Gastrocnemius medialis (tissue), 4 donors: ENCODE measurements around the gene EGFR. TPM values are rescaled to one million over a fixed set of nuclear protein-coding genes. Genes with fewer than 3 reads are reported as not detected.

Experiments used
- ATAC-seq, 2 donors: fragments of 150-250 bp; one replicate each; pipeline ENCODE4 v1.9.1; 2016
- DNase-seq, 2 donors: peaks; one replicate each; pipeline ENCODE4 v3.0.0-alpha.2; 2019
- H3K27ac ChIP-seq, 4 donors: fragments of 200-600 bp; sonication (generic); 1 replicate in 1 of 4; 2 replicates in 3 of 4; pipeline ENCODE4 v1.5.1; 2016 to 2018; ENCODE audit warnings: mild to moderate bottlenecking in 2 of 4, moderate library complexity in 1 of 4
- H3K27me3 ChIP-seq, 3 donors: fragments of 200-600 bp; sonication (generic) in 2 of 3; 1 replicate in 1 of 3; 2 replicates in 2 of 3; pipeline versions ENCODE4 v1.5.1 to v1.6.0; 2016 to 2019; ENCODE audit warnings: mild to moderate bottlenecking in 1 of 3, moderate library complexity in 1 of 3
- H3K36me3 ChIP-seq, 2 donors: fragments of 200-600 bp; sonication (generic) in 1 of 2; one replicate each; pipeline ENCODE4 v1.5.1; 2017 to 2018
- H3K4me1 ChIP-seq, 2 donors: fragments of 200-600 bp; sonication (generic) in 1 of 2; one replicate each; pipeline ENCODE4 v1.5.1; 2016 to 2017; ENCODE audit warnings: mild to moderate bottlenecking in 2 of 2
- H3K4me3 ChIP-seq, 4 donors: fragments of 200-600 bp; sonication (generic) in 3 of 4; 1 replicate in 1 of 4; 2 replicates in 3 of 4; pipeline ENCODE4 v1.5.1; 2016 to 2019; ENCODE audit warnings: mild to moderate bottlenecking in 2 of 4
- H3K9me3 ChIP-seq, 3 donors: fragments of 200-600 bp; sonication (generic) in 2 of 3; 1 replicate in 1 of 3; 2 replicates in 2 of 3; pipeline ENCODE4 v1.5.1; 2016 to 2019
- POLR2A ChIP-seq, 2 donors: fragments of 450-650 bp; IDR thresholded peaks; one replicate each; pipeline ENCODE4 v1.6.1; 2017; ENCODE audit warnings: antibody characterized with exemption in 2 of 2, mild to moderate bottlenecking in 2 of 2, moderate library complexity in 2 of 2
- in situ Hi-C, 4 donors: fragments of 200-750 bp; cut with MboI; loops; one replicate each; pipeline versions ENCODE4 v1.15.0 to v1.8.0; 2017; ENCODE audit warnings: low sequenced_read_pairs in 4 of 4
- intact Hi-C: fragments of 100-400 bp; cut with DNase I; formaldehyde crosslinking; loops from one replicate; pipeline ENCODE4 v1.15.1; 2023; ENCODE audit warnings: low total_unique reads
- total RNA-seq, 4 donors: library from RNA; depleted of rRNA; stranded (reverse); fragments of >200 nt; gene quantifications; one replicate each; pipeline versions ENCODE4 v1.1.0 to v1.2.3, GENCODE V29; 2016
- TF ChIP-seq, protein P1 (sequence below), 5 experiments: fragments of 450-650 bp in 3 of 5; fragments of 200-600 bp in 2 of 5; sonication (generic) in 2 of 5; IDR thresholded peaks in 4 of 5; conservative IDR thresholded peaks in 1 of 5; 1 replicate in 4 of 5; 2 replicates in 1 of 5; pipeline ENCODE4 v1.5.1; 2016 to 2019; ENCODE audit warnings: antibody characterized with exemption in 5 of 5, mild to moderate bottlenecking in 3 of 5, moderate library complexity in 3 of 5

The EGFR gene
- total RNA-seq, 4 donors from 2014 or later: 28.0 to 34.8 (median 29.4) TPM

DNA sequence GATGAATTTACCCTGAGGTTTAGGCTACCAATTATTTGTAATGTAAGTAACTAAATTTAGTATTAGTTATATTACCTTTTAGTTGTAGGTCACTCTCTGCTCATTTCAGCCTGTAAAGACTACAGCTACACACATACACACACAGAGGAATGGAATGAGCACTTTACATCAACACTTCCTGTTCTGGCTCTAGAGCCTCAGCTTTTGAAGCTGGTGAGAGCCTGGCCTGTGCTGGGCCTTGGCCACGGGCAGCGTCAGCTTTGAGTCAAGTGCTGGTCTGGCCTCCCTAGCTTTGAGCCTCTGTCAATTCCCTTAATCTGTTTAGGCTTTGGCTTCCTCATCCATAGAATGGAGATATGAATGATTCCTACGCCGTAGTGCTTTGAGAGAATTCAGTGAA, 141.7 kb downstream of the EGFR start:
- no peak overlapping the region for H3K27ac ChIP-seq
- H3K27me3 ChIP-seq: no peaks in the 10 kb centered on the region
- in situ Hi-C loops (no loop called here), intact Hi-C loops (no loop called here)
- H3K9me3 ChIP-seq: no peaks in the 10 kb centered on the region
- H3K4me1 ChIP-seq: peaks cover 0 to 6% of the 10 kb centered on the region in 2 donors
- H3K4me3 ChIP-seq: no peak overlapping the region
- H3K36me3 ChIP-seq: peaks cover 3 to 34% of the 10 kb centered on the region in 2 donors
- ATAC-seq: no peak
- DNase-seq: no peak
- TF ChIP-seq POLR2A (IDR thresholded peaks at IDR 0.05): no peak

DNA sequence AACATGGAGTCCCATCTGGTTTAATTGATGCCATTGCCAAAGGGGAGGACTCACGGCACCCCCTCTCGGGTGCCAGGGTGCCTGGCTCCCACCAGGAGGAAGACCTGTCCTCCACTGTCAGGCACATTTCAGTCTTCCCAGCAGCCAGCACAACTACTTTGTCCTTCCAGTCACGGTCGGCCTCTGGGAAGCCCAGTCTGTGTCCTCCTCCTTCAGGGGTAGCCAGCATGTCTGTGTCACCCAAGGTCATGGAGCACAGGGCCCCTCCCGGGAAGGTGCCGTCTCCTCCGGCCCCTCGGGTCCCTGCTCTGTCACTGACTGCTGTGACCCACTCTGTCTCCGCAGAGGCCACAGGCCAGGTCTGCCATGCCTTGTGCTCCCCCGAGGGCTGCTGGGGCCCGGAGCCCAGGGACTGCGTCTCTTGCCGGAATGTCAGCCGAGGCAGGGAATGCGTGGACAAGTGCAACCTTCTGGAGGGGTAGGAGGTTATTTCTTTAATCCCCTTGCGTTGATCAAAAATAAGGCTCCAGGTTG, 142.4 kb downstream of the EGFR start:
- TF ChIP-seq, protein P1, sequence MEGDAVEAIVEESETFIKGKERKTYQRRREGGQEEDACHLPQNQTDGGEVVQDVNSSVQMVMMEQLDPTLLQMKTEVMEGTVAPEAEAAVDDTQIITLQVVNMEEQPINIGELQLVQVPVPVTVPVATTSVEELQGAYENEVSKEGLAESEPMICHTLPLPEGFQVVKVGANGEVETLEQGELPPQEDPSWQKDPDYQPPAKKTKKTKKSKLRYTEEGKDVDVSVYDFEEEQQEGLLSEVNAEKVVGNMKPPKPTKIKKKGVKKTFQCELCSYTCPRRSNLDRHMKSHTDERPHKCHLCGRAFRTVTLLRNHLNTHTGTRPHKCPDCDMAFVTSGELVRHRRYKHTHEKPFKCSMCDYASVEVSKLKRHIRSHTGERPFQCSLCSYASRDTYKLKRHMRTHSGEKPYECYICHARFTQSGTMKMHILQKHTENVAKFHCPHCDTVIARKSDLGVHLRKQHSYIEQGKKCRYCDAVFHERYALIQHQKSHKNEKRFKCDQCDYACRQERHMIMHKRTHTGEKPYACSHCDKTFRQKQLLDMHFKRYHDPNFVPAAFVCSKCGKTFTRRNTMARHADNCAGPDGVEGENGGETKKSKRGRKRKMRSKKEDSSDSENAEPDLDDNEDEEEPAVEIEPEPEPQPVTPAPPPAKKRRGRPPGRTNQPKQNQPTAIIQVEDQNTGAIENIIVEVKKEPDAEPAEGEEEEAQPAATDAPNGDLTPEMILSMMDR (IDR thresholded peaks at IDR 0.05 in 4 of 5, conservative IDR thresholded peaks at IDR 0.05 in 1 of 5): no peak
- TF ChIP-seq POLR2A (IDR thresholded peaks at IDR 0.05): no peak
- DNase-seq (no peak), ATAC-seq (no peak)
- in situ Hi-C loops: no loop called here
- H3K27ac ChIP-seq: no peak overlapping the region
- intact Hi-C loops: no loop called here
- H3K4me3 ChIP-seq: no peak overlapping the region
- H3K9me3 ChIP-seq: no peaks in the 10 kb centered on the region
- peaks cover 0 to 13% of the 10 kb centered on the region in 2 donors for H3K4me1 ChIP-seq
- peaks cover 3 to 29% of the 10 kb centered on the region in 2 donors for H3K36me3 ChIP-seq
- H3K27me3 ChIP-seq: no peaks in the 10 kb centered on the region

- no peaks in the 10 kb centered on the region for H3K27me3 ChIP-seq
- no peak overlapping the region for H3K27ac ChIP-seq
- intact Hi-C loops: no loop called here
- TF ChIP-seq, protein P1 (IDR thresholded peaks at IDR 0.05 in 4 of 5, conservative IDR thresholded peaks at IDR 0.05 in 1 of 5): no peak
- TF ChIP-seq POLR2A (IDR thresholded peaks at IDR 0.05): no peak
- no peak overlapping the region for H3K4me3 ChIP-seq
- no peaks in the 10 kb centered on the region for H3K9me3 ChIP-seq
- H3K4me1 ChIP-seq: peaks cover 0 to 14% of the 10 kb centered on the region in 2 donors
- in situ Hi-C loops: no loop called here
- ATAC-seq: no peak
- peaks cover 0 to 20% of the 10 kb centered on the region in 2 donors for H3K36me3 ChIP-seq
- no peak for DNase-seq
Measured at GRCh38 chr7:55162476-55162875, 143.7 kb downstream of the EGFR start.

GRCh38 chr7:55163733-55164132, 144.9 kb downstream of the EGFR start:
- in situ Hi-C loops: no loop called here
- no peak overlapping the region for H3K4me3 ChIP-seq
- intact Hi-C loops: no loop called here
- H3K36me3 ChIP-seq: peaks cover 0 to 17% of the 10 kb centered on the region in 2 donors
- no peaks in the 10 kb centered on the region for H3K9me3 ChIP-seq
- no peaks in the 10 kb centered on the region for H3K27me3 ChIP-seq
- DNase-seq (no peak), ATAC-seq (no peak)
- TF ChIP-seq, protein P1 (IDR thresholded peaks at IDR 0.05 in 4 of 5, conservative IDR thresholded peaks at IDR 0.05 in 1 of 5): no peak
- TF ChIP-seq POLR2A (IDR thresholded peaks at IDR 0.05): no peak
- peaks cover 0 to 14% of the 10 kb centered on the region in 2 donors for H3K4me1 ChIP-seq
- H3K27ac ChIP-seq: no peak overlapping the region

- Histone ChIP-seq H3K36me3 (peaks cover 0 to 9% of the 10 kb centered on the region in 2 donors), H3K9me3 (no peaks in the 10 kb centered on the region), H3K27me3 (no peaks in the 10 kb centered on the region), H3K4me1 (peaks cover 0 to 17% of the 10 kb centered on the region in 2 donors), H3K27ac (no peak overlapping the region), H3K4me3 (no peak overlapping the region)
- in situ Hi-C loops (no loop called here), intact Hi-C loops (no loop called here)
- TF ChIP-seq, protein P1 (IDR thresholded peaks at IDR 0.05 in 4 of 5, conservative IDR thresholded peaks at IDR 0.05 in 1 of 5): no peak
- no peak for TF ChIP-seq POLR2A (IDR thresholded peaks at IDR 0.05)
- ATAC-seq (no peak), DNase-seq (no peak)
Measured at GRCh38 chr7:55164527-55164926, 145.7 kb downstream of the EGFR start.
